CD4-positive, alpha-beta T cell treated with Interleukin-15 for 1 hour (primary cell): ENCODE measurements around the gene HOXA9.

Experiments used
- DNase-seq: peaks from one replicate; pipeline ENCODE4 v3.0.0-alpha.2; 2020

The HOXA9 gene

DNA sequence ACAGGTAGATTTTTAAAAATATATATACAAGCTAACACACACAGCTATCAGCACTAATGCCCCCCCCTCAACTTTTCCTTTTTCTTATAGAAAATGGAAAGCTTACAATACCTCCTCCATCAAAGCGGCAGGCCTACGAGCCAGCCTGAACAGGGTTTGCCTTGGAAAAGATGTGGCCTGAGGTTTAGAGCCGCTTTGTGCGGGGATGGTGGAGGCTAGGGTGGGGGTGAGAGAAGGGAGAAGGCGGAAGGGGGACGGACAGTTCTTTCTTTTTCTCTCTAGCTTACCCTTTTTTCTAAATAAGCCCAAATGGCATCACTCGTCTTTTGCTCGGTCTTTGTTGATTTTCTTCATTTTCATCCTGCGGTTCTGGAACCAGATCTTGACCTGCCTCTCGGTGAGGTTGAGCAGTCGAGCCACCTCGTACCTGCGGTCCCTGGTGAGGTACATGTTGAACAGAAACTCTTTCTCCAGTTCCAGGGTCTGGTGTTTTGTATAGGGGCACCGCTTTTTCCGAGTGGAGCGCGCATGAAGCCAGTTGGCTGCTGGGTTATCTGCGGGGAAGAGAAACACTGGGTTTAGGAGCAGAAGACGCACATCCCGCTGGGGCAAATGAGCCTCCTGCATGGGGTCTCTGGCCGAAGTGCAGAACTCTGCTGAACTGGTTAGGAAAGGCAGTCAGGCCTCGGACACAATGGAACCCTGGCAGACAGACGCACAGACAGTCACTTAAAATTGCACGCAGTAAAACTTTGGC lies 1.9 kb downstream of the HOXA9 start:
- peak; percentile 14 for DNase-seq

DNA sequence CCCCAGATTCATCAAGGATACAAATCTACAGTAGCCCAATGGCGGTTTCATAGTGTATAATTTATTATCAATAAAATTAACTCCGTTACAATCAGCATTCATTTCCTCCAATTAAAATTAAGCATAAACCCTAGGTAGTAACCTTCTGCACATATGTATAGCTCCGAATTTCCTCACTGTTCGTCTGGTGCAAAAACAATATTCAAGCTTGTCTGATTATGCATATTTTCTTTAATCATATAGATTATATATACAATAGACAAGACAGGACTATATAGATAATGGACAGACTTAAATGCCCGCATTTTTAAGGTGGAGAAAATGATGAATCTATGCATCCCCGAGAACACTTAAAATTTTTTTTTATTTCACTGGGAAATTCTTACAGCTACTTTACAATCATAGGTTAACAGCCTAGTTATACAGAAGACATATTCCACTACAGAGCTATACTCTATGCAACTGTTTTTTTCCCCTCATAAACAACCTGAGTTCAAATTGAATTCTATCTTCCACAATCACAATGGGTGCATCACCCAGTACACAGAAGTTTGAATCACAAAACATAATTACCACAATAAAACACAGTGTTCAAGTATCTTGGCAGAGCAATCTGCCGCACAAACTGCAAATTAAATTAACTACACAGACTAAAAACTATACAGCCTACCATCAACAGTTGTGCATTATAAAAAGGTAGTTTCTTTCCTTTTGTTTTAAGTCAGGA lies 2.6 kb downstream of the HOXA9 start:
- no peak for DNase-seq

DNA sequence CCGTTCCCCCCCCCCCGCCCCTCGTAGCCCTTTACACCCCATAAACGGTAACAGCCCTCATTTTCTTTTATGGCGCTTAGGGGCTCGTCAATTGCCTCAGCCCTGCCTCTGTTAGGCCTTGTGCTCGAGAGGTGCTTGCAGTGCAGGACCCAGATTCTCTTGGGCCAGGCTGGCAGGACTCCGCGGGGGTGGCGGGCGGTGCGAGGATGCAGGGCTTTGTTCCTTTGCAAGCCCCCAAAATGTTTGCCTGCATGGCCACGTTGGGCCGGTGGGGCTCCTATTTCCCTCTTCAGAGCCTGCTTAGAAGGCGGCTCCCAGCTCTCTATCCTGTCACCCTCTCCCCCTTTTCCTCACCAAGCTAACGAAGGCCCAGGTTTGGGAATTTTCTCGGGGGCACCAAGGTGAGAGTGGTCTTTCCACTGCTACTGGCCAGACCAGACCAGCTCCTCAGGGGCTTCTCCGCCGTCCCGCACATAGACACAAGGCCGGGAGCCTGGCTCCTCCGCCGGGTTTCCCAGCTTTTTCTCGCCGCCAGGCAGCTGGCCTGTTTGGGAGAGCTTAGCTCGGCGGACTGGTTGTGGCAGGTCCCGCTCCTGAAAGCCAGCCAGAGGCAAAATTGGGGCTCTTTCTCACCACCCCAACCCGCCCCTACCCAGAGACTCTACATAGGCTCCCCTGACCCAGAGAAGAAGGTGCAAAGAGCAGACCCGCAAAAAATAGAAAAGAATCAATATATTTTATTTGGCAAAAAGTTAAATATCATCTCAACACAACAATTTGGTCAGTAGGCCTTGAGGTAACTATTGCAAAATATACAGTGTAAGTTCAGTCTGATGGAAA lies 3.4 kb downstream of the HOXA9 start:
- DNase-seq = peak; percentile 13

DNA sequence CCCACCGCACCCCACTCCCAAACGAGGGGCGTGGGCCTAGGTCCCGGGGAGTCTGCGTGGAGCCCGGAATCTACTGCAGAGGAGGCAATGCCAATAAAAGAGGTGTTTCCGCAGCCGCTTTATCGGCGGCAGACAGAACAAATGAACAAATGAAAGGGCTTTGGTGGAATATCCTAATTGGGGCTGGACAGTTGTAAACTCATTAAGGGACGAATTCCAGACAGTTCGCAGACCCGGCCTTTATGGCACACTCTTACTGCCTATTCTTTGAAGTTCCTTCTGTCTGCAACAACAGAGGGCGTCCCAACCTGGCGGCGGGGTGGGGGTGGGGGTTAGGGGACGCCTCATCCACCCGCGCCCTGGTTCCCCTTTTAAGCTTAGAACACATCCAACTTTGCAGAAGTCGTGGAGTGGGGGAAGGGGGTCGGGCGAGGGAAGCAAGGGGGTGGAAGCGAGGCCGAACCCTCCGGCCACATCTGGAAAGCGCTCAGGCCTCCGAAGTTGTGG lies 4.1 kb downstream of the HOXA9 start:
- DNase-seq = peak; percentile 47

DNA sequence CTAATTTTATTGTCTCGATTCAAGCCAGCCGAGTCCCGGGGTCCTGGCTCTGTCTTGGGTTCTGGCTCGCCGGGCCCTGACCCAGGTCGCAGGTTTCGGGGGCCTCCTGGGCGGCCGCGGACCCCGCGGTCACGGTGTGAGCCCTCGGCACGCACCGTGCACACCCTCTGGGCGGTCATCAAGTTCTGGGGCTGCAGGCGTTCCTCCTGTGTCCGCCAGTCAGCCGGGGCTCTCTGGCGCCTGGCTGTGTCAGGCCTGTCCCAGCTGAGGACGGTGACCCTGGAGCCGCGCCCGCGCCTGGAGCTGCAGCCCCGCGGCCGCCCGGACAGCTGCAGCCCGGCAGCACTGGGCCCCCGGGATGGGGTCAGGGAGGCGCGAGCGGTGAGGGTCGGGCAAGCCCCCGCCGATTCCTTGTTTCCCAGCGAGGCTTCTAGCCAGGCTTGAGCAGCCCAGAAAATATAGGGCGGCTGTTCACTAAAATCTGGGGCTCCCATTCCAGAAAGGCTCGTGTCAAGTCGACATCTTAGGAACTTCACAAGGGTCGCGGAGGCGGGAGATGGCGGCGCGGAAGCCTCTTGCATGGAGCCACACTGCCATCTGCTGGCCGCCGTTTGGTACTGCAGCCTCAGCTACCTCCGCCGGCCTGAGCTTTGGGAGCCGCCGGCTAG lies 4.7 kb downstream of the HOXA9 start:
- DNase-seq = peak; percentile 80

GRCh38 chr7:27160145-27160545 lies 5.2 kb downstream of the HOXA9 start:
- DNase-seq = peak; percentile 15

DNA sequence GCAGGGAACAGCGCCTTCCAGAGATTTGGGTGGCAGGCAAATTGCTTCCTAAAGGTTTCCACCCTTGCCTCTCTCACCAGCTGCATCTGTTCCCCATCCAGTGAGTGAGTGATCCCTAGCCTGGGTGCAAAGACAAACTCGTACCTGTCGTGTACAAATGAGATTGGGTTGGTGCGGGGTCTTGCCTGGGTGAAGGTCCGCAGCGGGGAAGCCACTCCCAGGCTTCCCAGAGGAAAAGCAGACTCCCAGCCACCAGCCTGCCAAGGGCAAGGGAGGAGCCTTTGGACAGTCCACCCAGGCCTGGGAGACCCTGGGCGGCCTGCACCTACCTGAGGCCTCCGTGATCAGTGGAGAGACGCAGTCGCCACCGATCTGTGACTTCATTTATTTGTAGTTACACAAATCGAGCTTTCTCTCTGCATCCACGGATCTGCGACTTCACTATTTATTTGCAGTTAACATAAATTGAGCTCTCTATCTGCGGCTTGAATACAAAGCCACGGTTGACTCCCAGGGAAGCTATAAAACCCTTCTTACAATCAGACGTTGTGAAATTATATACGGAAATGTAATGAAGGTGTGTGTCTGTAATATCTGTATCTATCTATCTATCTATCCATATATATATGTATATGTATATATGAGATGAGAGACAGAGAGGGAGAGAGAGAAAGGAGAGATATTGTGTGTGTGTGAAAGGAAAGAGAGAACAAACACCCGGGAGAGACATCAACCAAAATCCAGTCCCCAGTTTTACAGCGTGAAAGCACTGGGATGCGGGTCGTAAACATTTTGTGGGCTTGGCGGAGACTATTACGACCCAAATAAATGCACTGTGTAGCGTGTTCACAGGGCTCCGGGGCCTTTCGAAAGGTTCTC lies 5.8 kb downstream of the HOXA9 start:
- DNase-seq = peak; percentile 11

GRCh38 chr7:27158436-27159265 lies 6.7 kb downstream of the HOXA9 start:
- peak; percentile 14 for DNase-seq

GRCh38 chr7:27157702-27158431 lies 7.5 kb downstream of the HOXA9 start:
- peak; percentile 5 for DNase-seq

GRCh38 chr7:27156916-27157701 lies 8.2 kb downstream of the HOXA9 start:
- DNase-seq = peak; percentile 15

- DNase-seq = no peak
Measured at GRCh38 chr7:27156508-27156898, 8.8 kb downstream of the HOXA9 start, which contains the start of gene HOXA7. TSS of gene HOXA7 (minus strand) at chr7:27156675. CDS start at chr7:27156545, 130 bp downstream.

GRCh38 chr7:27155816-27156507 lies 9.4 kb downstream of the HOXA9 start:
- DNase-seq = no peak

- DNase-seq = no peak
Measured at GRCh38 chr7:27154901-27155815, 10.2 kb downstream of the HOXA9 start.

DNA sequence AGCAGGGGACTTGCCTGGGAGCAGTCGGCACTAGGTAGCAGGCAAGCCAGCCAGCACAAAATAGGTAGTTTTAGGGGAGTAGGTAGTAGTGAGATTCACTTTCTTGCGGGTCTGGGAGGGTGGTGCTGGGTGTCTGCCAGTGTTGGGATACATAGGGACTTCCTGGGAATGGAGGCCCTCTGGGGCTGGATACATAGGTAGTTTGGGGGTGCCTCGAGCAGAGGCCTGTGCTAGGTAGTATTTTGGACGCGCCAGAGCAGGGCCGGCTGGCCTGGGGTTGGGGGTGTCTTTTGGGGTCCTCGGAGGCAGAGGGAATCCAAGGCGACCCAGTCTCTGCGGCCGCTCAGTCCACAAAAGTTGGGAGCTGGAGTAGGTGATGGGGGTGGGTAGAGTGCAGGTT lies 11.0 kb downstream of the HOXA9 start:
- DNase-seq = no peak

GRCh38 chr7:27153526-27153925 lies 11.8 kb downstream of the HOXA9 start:
- no peak for DNase-seq

- peak; percentile 7 for DNase-seq
Measured at GRCh38 chr7:27152816-27153442, 12.4 kb downstream of the HOXA9 start.
